Spinal cord (tissue), 10 donors: ENCODE measurements around the gene ZNF550. TPM values are rescaled to one million over a fixed set of nuclear protein-coding genes. Genes with fewer than 3 reads are reported as not detected.

ENCODE experiments used
- DNase-seq, 6 donors: peaks; one replicate each; pipeline versions ENCODE4 v3.0.0 to v3.0.0-alpha.2; 2013 to 2015; ENCODE audit warnings: low spot score in 6 of 6, low read depth in 4 of 6
- H3K27ac ChIP-seq: one replicate; pipeline ENCODE4 v1.5.1; 2013; ENCODE audit warnings: low read depth, low read length, control low read depth
- H3K27me3 ChIP-seq: one replicate; pipeline ENCODE4 v1.6.1; 2013; ENCODE audit warnings: low read length; ENCODE audit not compliant: control insufficient read depth, insufficient read depth
- H3K36me3 ChIP-seq: one replicate; pipeline ENCODE4 v1.6.1; 2013; ENCODE audit warnings: low read length; ENCODE audit not compliant: control insufficient read depth, insufficient read depth
- H3K4me1 ChIP-seq: one replicate; pipeline ENCODE4 v1.6.1; 2013; ENCODE audit warnings: low read length; ENCODE audit not compliant: control insufficient read depth, insufficient read depth
- H3K4me3 ChIP-seq: one replicate; pipeline ENCODE4 v1.5.1; 2013; ENCODE audit warnings: low read depth, low read length, control low read depth
- H3K9me3 ChIP-seq: one replicate; pipeline ENCODE4 v1.6.1; 2013; ENCODE audit warnings: low read length; ENCODE audit not compliant: control insufficient read depth, insufficient read depth
- WGBS: methylation state at CpG from one replicate; pipeline ENCODE4 v1.1.5; 2013; ENCODE audit warnings: missing lambda C conversion rate; ENCODE audit not compliant: insufficient coverage; 5-methylcytosine and 5-hydroxymethylcytosine counted together
- polyA plus RNA-seq, 2 donors: library from polyadenylated mRNA; unstranded; fragments of 120-200 nt; gene quantifications; one replicate each; pipeline ENCODE4 v1.2.1, GENCODE V29; 2013; ENCODE audit not compliant: insufficient read length in 2 of 2
- total RNA-seq, 2 donors: library from RNA; depleted of rRNA in 1 of 2; stranded (reverse); fragments of 120-200 nt in 1 of 2; fragments of >200 nt in 1 of 2; gene quantifications; one replicate each; pipeline versions ENCODE4 v1.2.3 to v1.2.4, GENCODE V29; 2013 to 2014
- donor health status: healthy.

ZNF550 gene
- total and polyA plus RNA-seq, 4 donors = 10.8 to 16.8 (median 13.4) TPM

DNA sequence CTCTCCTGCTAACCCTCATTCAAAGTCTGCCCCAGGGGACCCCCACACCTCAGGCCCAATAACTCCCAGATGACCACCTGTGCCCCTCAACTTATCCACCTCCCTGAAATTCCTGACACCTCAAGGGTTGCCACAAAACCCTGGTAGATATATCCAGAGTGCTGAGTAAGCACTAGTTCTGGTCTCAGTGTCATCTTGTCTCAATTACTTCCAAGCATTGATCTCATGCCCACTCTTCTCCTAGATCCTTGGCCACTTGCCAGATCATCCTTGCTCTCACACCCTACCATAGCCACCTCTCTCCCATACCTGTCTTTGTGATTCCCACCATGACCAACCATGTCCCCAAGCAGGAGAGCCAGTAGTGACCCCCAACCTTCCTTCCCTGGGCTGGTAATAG, 17.0 kb upstream of the ZNF550 start:
- peaks cover 21% of the 10 kb centered on the region for H3K9me3 ChIP-seq
- no peaks in the 10 kb centered on the region for H3K27me3 ChIP-seq
- H3K4me3 ChIP-seq = no peak overlapping the region
- peaks cover 6% of the 10 kb centered on the region for H3K4me1 ChIP-seq
- H3K27ac ChIP-seq = no peak overlapping the region
- no peak for DNase-seq
- peaks cover 51% of the 10 kb centered on the region for H3K36me3 ChIP-seq

DNA sequence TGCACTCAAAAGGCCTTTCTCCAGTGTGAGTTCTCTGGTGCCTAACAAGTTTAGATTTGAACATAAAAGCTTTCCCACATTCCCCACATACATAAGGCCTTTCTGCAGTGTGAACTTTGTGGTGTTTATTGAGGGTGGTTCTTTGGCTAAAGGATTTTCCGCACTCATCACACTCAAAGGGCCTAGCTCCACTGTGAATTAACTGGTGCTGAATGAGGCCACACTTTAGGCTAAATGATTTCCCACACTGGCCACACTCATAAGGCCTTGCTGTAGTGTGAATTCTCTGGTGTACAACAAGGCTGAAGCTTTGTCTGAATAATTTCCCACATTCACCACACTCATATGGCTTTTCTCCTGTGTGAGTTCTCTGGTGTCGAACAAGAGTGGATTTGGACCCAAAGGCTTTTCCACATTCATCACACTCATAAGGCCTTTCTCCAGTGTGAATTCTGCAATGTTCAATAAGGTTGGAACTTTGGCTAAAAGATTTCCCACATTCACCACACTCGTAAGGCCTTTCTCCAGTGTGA, 12.8 kb upstream of the ZNF550 start:
- no peaks in the 10 kb centered on the region for H3K27me3 ChIP-seq
- H3K9me3 ChIP-seq = peaks cover 28% of the 10 kb centered on the region
- no peak overlapping the region for H3K27ac ChIP-seq
- H3K4me1 ChIP-seq = no peaks in the 10 kb centered on the region
- WGBS = no CpG with 5 or more reads among the region's 3 CpGs
- H3K4me3 ChIP-seq = no peak overlapping the region
- no peak for DNase-seq
- peaks cover 59% of the 10 kb centered on the region for H3K36me3 ChIP-seq

DNA sequence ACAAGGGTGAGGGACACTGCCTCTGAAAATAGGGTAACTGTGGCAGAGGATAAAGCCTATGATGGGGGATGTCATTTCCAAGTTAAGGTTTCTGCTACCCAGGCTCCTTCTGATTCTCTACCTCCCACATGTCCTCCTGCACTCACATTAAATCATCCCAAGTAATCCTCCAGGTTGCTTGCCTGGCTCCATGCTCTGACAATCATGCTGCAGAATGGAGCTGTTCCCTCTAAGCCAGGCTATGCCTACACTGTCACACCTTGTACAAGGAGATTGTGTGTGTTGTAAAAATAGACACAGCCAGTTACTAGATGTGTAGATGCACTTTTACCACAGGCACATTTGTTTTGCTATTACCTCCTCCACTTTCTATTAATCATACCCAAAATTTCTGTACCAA, 11.0 kb upstream of the ZNF550 start:
- Histone ChIP-seq H3K27me3 (no peaks in the 10 kb centered on the region), H3K4me3 (no peak overlapping the region), H3K27ac (no peak overlapping the region), H3K4me1 (no peaks in the 10 kb centered on the region), H3K36me3 (peaks cover 49% of the 10 kb centered on the region), H3K9me3 (peaks cover 40% of the 10 kb centered on the region)
- no peak for DNase-seq

DNA sequence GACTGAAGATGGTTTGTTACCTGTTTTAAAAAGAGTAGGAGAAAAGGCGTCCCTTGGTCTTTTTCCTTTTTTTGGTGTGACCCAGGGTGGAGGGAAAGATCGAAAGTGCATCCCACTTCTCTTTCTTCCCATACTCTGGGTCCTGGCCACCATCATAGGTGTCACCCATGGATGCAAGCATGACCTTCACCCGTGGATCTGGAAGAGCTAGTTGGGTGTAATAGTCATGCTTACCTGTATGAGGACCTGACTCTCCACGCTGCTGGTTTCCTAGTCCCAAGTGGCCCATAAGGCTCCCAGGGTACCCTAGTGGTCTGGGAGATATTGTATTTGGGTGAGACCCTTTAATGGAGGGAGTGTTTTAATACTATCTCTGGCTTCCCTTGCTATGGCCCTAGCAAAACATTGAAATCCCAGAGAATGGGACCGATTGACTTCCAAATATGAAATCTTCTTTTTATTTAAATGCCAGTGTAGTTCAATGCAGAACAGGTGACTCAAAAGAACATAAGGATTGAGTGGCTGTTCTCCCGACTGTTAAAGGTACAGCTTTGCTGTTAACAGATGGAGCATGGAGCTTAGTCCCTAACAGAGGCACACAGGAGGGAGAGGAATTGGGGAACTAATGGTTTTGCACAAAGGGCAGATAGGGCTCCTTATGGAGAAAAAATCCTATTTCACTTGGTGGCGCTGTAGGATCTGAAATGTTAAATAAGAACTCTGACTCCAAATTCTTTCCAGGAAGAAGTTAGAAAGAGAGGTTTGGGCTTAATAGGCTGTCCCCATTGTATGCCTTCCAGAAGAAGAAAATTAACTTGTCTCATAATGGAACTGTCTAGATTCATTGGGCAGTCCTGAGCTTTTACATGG, 7.0 kb upstream of the ZNF550 start:
- H3K27me3 ChIP-seq = no peaks in the 10 kb centered on the region
- peaks cover 8% of the 10 kb centered on the region for H3K36me3 ChIP-seq
- no peaks in the 10 kb centered on the region for H3K4me1 ChIP-seq
- peaks cover 29% of the 10 kb centered on the region for H3K9me3 ChIP-seq
- WGBS = 67% methylated on average over 1 of the region's 7 CpGs
- H3K4me3 ChIP-seq = no peak overlapping the region
- DNase-seq = peak in 2 of 6 donors; percentile 42 to 45
- no peak overlapping the region for H3K27ac ChIP-seq

DNA sequence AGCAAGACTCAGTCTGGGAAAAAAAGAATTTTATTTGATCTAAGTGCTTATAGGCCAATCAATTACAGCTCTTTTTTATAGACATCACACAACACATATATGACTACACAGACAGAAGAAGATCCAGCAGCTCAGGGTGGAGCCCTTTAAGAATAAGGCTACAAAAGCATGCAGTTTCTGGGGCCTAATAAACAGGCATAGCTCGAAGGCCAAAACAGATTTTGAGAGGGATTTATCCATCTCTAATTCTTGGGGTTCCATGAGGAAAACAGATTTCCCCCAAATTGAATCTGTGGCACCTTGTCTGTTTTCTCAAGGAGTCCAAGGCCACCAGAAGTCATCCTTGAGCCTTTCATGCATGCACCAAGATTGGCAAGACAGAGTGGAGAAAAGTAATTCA, 3.9 kb upstream of the ZNF550 start:
- WGBS = 100% methylated on average over 1 of the region's 1 CpG
- Histone ChIP-seq H3K36me3 (no peaks in the 10 kb centered on the region), H3K4me3 (no peak overlapping the region), H3K4me1 (peaks cover 11% of the 10 kb centered on the region), H3K27ac (no peak overlapping the region), H3K9me3 (peaks cover 29% of the 10 kb centered on the region), H3K27me3 (no peaks in the 10 kb centered on the region)
- no peak for DNase-seq

DNA sequence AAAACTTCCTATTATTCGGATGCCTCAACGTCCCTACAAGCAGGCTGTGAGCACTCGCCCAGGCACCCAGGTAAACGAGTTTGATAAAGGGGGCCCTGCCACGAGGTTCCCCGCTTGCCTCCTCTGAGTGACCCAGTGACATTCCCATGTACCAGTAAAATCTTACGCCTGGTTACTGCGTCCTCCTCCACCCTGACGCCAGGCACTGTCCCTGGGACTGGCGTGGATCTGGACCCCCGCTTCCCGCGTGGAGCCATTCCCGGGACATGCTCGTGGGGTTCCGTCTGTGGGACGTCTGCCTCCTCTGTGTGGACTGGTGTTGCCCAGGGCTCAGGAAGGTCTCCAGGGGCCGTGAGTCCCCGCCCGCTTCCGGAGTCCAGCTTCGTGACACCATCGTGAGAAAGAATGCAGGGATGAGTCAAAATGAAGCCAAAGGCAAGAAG, 407 bp upstream of the ZNF550 start:
- H3K27ac ChIP-seq = peak overlapping the region; percentile 27
- no peaks in the 10 kb centered on the region for H3K36me3 ChIP-seq
- no peaks in the 10 kb centered on the region for H3K27me3 ChIP-seq
- peaks cover 4% of the 10 kb centered on the region for H3K9me3 ChIP-seq
- peak overlapping the region; percentile 70 for H3K4me3 ChIP-seq
- peaks cover 16% of the 10 kb centered on the region for H3K4me1 ChIP-seq
- peak in 2 of 6 donors; percentile 22 to 23 for DNase-seq
- 22% methylated on average over 23 of the region's 23 CpGs for WGBS

DNA sequence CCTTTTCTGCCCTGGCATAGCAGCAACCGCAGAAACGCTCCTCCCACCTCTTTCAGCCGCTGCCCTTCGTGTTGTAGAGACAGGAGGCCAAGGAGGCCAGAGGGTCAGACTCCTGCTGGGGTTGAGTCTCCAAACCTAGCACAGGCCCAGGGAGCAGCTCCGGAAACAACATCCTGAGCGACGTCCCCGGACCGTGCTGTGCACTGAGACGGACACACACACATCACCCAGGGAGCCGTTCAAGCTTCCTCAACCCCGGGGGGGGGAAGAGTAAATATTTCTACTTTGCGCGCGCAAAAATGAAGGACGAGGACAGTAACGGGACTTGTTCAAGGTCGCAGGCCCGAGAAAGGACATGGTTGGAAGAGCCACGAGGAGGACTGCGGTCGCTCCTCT, 657 bp downstream of the ZNF550 start:
- Histone ChIP-seq H3K4me1 (peaks cover 16% of the 10 kb centered on the region), H3K27me3 (no peaks in the 10 kb centered on the region), H3K9me3 (peaks cover 2% of the 10 kb centered on the region), H3K36me3 (peaks cover 10% of the 10 kb centered on the region), H3K4me3 (peak overlapping the region; percentile 70), H3K27ac (peak overlapping the region; percentile 54)
- 0% methylated on average over 13 of the region's 22 CpGs for WGBS
- DNase-seq = peak in 2 of 6 donors; percentile 5 to 14

DNA sequence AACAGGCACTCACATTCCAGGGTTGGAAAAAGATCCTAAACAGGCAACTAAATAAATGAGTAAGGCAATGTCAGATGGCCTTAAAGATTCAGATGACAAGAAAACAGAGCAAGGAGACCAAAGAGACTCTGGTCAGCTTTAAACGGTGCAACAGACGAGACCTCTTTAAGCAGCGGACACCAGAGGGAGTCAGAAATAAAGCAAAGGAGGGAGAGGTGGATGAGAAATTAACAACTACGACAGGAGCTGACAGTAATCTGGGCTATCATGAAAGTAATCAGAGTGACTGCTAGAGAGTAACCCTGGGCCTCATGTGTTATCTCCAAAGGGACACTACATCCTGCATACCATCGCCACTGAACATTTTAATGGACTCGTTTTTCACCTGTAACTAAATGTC, 1.1 kb downstream of the ZNF550 start:
- Histone ChIP-seq H3K4me1 (peaks cover 16% of the 10 kb centered on the region), H3K4me3 (peak overlapping the region; percentile 70), H3K27me3 (no peaks in the 10 kb centered on the region), H3K9me3 (peaks cover 2% of the 10 kb centered on the region), H3K27ac (no peak overlapping the region), H3K36me3 (peaks cover 15% of the 10 kb centered on the region)
- DNase-seq = peak in 1 of 6 donors; percentile 11
- WGBS = 32% methylated on average over 5 of the region's 6 CpGs

DNA sequence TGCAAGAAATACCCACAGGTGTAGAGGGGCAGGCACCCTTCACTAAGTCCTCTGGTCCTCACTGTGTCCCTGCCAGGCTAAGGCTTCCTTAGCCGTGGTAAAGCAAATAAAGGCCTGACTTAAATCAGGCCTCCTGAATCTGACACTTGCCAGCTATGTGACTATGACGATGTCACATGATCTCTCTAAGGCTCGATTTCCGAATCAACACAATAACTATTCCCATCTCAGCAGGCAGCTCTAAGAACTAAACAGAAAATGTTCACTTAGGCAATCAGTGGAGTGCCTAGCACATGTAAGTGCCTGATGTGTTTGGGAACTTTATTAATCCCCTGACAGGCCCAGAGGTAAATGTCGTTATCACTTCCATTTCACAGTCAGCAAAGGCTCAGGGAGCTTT, 2.0 kb downstream of the ZNF550 start:
- WGBS = 56% methylated on average over 1 of the region's 5 CpGs
- Histone ChIP-seq H3K27ac (no peak overlapping the region), H3K36me3 (peaks cover 19% of the 10 kb centered on the region), H3K9me3 (peaks cover 2% of the 10 kb centered on the region), H3K4me3 (no peak overlapping the region), H3K27me3 (no peaks in the 10 kb centered on the region), H3K4me1 (peaks cover 16% of the 10 kb centered on the region)
- DNase-seq = peak in 1 of 6 donors; percentile 91

DNA sequence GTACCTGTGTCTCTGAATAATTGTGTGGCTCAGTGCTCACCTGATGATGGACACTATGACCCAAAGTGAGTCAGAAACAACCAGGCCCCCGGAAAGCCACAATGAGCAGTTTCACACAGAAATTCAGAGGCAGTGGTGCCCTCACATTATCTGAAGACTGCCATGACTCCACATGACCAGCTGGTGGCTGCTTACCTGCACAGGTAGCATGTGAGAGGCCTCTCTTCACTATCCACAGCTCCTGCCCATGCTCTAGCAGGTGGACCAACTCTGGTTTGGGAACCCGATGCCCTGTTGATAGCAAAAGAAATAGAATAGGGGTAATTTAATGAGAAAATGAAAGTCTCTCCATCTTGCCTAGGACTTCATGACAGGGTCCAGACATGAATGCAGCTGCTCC, 7.2 kb downstream of the ZNF550 start:
- no peaks in the 10 kb centered on the region for H3K9me3 ChIP-seq
- 100% methylated on average over 2 of the region's 2 CpGs for WGBS
- DNase-seq = no peak
- H3K27ac ChIP-seq = no peak overlapping the region
- H3K27me3 ChIP-seq = no peaks in the 10 kb centered on the region
- no peaks in the 10 kb centered on the region for H3K4me1 ChIP-seq
- no peak overlapping the region for H3K4me3 ChIP-seq
- peaks cover 47% of the 10 kb centered on the region for H3K36me3 ChIP-seq
